Measurements from ENCODE around the gene UBE2D3.
A peak's percentile ranks its signal among the peaks of the same experiment; 100 is the strongest.
"Not testable (repeated sequence)": the region's sequence is repeated elsewhere in the genome, so short reads cannot be mapped to it uniquely, and the experiment has no call there.

UBE2D3 gene

DNA sequence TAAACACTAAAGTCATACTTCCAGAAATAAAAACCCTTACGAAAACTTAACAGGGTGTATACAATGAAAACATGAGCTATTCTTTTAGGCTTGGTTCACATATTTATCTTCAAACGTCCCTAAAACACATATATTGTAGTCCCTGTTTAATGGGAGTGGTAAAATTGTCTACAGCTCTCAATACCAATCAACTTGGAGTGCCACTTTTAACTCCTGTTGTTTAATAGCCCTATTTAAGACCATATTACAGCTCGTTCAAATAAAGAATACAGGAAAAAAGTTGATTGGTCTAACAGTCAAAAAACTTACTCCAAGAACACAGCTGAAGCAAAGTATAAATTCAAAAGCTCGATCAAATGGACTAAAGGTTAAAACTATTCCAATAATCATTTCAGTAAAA is 3.9 kb downstream of the UBE2D3 start:
- DNase-seq, result no peak
- H2AFZ ChIP-seq (ENCODE audit: low read length), result no peak overlapping the region
- peak overlapping the region; percentile 87; the same call in 1 of the 2 replicates for H3K4me2 ChIP-seq (ENCODE audit: low read depth, low read length)
- peaks cover 21% of the 10 kb centered on the region for H3F3A ChIP-seq (ENCODE audit: insufficient read depth, low read length)
- peaks cover 19% of the 10 kb centered on the region; the same call in 1 of the 2 replicates for H3K36me3 ChIP-seq (replicated peaks; ENCODE audit: insufficient read depth, low read length)
- H3K9ac ChIP-seq (ENCODE audit: low read length), result no peak overlapping the region
- no peaks in the 10 kb centered on the region for H3K27me3 ChIP-seq (replicated peaks; ENCODE audit: insufficient read depth, low read length)
- TF ChIP-seq EZH2 (optimal IDR thresholded peaks at IDR 0.05; ENCODE audit: low read depth, low read length) (no peak), EZH2phosphoT487 (IDR thresholded peaks at IDR 0.05; ENCODE audit: low read length) (no peak)
- TF ChIP-seq, protein P1, sequence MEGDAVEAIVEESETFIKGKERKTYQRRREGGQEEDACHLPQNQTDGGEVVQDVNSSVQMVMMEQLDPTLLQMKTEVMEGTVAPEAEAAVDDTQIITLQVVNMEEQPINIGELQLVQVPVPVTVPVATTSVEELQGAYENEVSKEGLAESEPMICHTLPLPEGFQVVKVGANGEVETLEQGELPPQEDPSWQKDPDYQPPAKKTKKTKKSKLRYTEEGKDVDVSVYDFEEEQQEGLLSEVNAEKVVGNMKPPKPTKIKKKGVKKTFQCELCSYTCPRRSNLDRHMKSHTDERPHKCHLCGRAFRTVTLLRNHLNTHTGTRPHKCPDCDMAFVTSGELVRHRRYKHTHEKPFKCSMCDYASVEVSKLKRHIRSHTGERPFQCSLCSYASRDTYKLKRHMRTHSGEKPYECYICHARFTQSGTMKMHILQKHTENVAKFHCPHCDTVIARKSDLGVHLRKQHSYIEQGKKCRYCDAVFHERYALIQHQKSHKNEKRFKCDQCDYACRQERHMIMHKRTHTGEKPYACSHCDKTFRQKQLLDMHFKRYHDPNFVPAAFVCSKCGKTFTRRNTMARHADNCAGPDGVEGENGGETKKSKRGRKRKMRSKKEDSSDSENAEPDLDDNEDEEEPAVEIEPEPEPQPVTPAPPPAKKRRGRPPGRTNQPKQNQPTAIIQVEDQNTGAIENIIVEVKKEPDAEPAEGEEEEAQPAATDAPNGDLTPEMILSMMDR (IDR thresholded peaks at IDR 0.05; ENCODE audit: low read length), result no peak
- no peak overlapping the region for H3K27ac ChIP-seq (ENCODE audit: low read length)
- H3K4me3 ChIP-seq (ENCODE audit: low read length), result peak overlapping the region; percentile 84; the same call in 1 of the 2 replicates
- peaks cover 89% of the 10 kb centered on the region for H3K79me2 ChIP-seq (ENCODE audit: low read length)
- H3K9me3 ChIP-seq (replicated peaks; ENCODE audit: insufficient read depth, low read length), result no peaks in the 10 kb centered on the region
- H4K20me1 ChIP-seq (ENCODE audit: insufficient read depth, low read length), result peaks cover 70% of the 10 kb centered on the region
- no peaks in the 10 kb centered on the region for H3K9me2 ChIP-seq (replicated peaks; ENCODE audit: insufficient read depth, low read length)
- peaks cover 33% of the 10 kb centered on the region; the same call in 1 of the 2 replicates for H3K4me1 ChIP-seq (ENCODE audit: low read length)

DNA sequence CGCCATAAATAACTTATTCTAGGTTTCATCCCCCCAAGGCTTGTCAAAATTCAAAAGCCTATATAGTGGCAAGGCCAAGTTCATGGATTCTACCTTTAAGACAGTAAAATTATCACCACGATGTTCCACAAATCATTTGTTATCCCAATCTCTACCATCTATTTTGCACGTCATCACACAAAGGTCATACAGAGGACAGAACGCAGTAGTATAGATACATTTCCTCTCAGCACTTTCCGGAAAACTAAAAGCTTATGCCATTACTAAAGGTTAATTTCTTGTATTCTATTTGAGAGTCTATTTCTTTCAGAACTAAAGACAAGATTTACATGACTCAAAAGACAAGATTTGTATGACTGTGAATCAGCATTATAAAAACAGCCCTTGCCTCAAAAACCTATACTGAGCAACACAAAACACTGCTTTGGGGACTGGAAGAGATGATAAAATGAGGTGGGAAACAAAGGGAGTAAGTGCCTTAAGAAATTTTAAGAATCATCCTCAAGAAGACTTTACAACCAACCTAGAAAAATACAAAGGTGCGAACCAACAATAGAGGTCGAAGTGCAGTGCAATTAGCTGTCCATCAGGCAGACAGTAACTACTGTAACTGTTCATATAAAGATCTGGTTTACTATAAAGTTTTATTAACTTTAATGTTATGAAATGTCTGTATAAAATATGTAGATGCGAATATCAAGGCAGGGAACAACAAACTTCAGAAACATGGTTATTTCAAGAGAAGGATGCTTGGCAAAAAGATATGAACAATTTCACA is 7.6 kb downstream of the UBE2D3 start:
- H4K20me1 ChIP-seq (ENCODE audit: insufficient read depth, low read length), result peaks cover 96% of the 10 kb centered on the region
- H3K4me1 ChIP-seq (ENCODE audit: low read length), result peaks cover 37% of the 10 kb centered on the region; the same call in 1 of the 2 replicates
- peaks cover 100% of the 10 kb centered on the region for H3K79me2 ChIP-seq (ENCODE audit: low read length)
- DNase-seq, result no peak
- peaks cover 34% of the 10 kb centered on the region for H3K36me3 ChIP-seq (replicated peaks; ENCODE audit: insufficient read depth, low read length)
- H3K4me2 ChIP-seq (ENCODE audit: low read depth, low read length), result no peak overlapping the region
- no peaks in the 10 kb centered on the region for H3K9me2 ChIP-seq (replicated peaks; ENCODE audit: insufficient read depth, low read length)
- no peak overlapping the region for H3K4me3 ChIP-seq (ENCODE audit: low read length)
- H3K9me3 ChIP-seq (replicated peaks; ENCODE audit: insufficient read depth, low read length), result no peaks in the 10 kb centered on the region
- TF ChIP-seq EZH2phosphoT487 (IDR thresholded peaks at IDR 0.05; ENCODE audit: low read length) (no peak), EZH2 (optimal IDR thresholded peaks at IDR 0.05; ENCODE audit: low read depth, low read length) (no peak)
- TF ChIP-seq, protein P1 (IDR thresholded peaks at IDR 0.05; ENCODE audit: low read length), result no peak
- H3F3A ChIP-seq (ENCODE audit: insufficient read depth, low read length), result no peaks in the 10 kb centered on the region; the same call in 1 of the 2 replicates
- no peak overlapping the region for H2AFZ ChIP-seq (ENCODE audit: low read length)
- no peak overlapping the region for H3K9ac ChIP-seq (ENCODE audit: low read length)
- no peaks in the 10 kb centered on the region for H3K27me3 ChIP-seq (replicated peaks; ENCODE audit: insufficient read depth, low read length)
- no peak overlapping the region for H3K27ac ChIP-seq (ENCODE audit: low read length)

DNA sequence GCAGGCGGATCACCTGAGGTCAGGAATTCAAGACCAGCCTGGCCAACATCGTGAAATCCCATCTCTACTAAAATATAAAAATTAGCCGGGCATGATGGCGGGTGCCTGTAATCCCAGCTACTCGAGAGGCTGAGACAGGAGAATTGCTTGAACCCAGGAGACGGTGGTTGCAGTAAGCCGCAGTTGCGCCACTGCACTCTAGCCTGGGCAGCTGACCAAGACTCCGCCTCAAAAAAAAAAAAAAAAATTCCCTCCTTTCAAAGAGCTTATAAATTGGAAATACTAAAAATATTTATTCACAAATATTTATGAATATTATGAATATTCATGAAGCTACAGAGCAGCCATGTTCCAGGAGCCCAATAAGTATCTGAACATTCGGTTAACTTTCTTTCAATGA is 8.3 kb downstream of the UBE2D3 start:
- H3K27me3 ChIP-seq (replicated peaks; ENCODE audit: insufficient read depth, low read length); H3F3A ChIP-seq (ENCODE audit: insufficient read depth, low read length); H3K4me2 ChIP-seq (ENCODE audit: low read depth, low read length); H3K9me2 ChIP-seq (replicated peaks; ENCODE audit: insufficient read depth, low read length); H3K9me3 ChIP-seq (replicated peaks; ENCODE audit: insufficient read depth, low read length); H2AFZ ChIP-seq (ENCODE audit: low read length); DNase-seq; H3K4me3 ChIP-seq (ENCODE audit: low read length); H3K9ac ChIP-seq (ENCODE audit: low read length); H3K27ac ChIP-seq (ENCODE audit: low read length): not testable (repeated sequence)
- peaks cover 33% of the 10 kb centered on the region for H3K36me3 ChIP-seq (replicated peaks; ENCODE audit: insufficient read depth, low read length)
- peaks cover 96% of the 10 kb centered on the region for H4K20me1 ChIP-seq (ENCODE audit: insufficient read depth, low read length)
- H3K79me2 ChIP-seq (ENCODE audit: low read length), result peaks cover 100% of the 10 kb centered on the region
- H3K4me1 ChIP-seq (ENCODE audit: low read length), result peaks cover 35% of the 10 kb centered on the region; the same call in 1 of the 2 replicates
